Breast epithelium (tissue), 4 donors: Measurements from ENCODE around the gene DAB1. TPM values are rescaled to one million over a fixed set of nuclear protein-coding genes. Genes with fewer than 3 reads are reported as not detected.

ENCODE experiments used
- DNase-seq, 2 donors: peaks; one replicate each; pipeline ENCODE4 v3.0.0-alpha.2; 2019; ENCODE audit warnings: low spot score in 2 of 2
- H3K27ac ChIP-seq, 2 donors: fragments of 200-600 bp; sonication (generic) in 1 of 2; one replicate each; pipeline ENCODE4 v1.5.1; 2016 to 2019; ENCODE audit warnings: mild to moderate bottlenecking in 1 of 2
- H3K27me3 ChIP-seq, 2 donors: fragments of 200-600 bp; sonication (generic) in 1 of 2; one replicate each; pipeline versions ENCODE4 v1.5.1 to v1.6.0; 2017 to 2019; ENCODE audit warnings: control low read depth in 1 of 2, mild to moderate bottlenecking in 1 of 2
- H3K36me3 ChIP-seq: fragments of 200-600 bp; one replicate; pipeline ENCODE4 v1.5.1; 2019
- H3K4me1 ChIP-seq, 2 donors: fragments of 200-600 bp; sonication (generic); one replicate each; pipeline ENCODE4 v1.5.1; 2016 to 2019; ENCODE audit warnings: control low read depth in 1 of 2
- H3K4me3 ChIP-seq, 3 donors: fragments of 200-600 bp; sonication (generic); 1 replicate in 2 of 3; 2 replicates in 1 of 3; pipeline ENCODE4 v1.5.1; 2016 to 2019; ENCODE audit warnings: mild to moderate bottlenecking in 3 of 3, moderate library complexity in 2 of 3
- H3K9me3 ChIP-seq, 2 donors: fragments of 200-600 bp; sonication (generic) in 1 of 2; one replicate each; pipeline ENCODE4 v1.5.1; 2016 to 2019; ENCODE audit warnings: control low read depth in 1 of 2
- CTCF ChIP-seq, 3 donors: fragments of 450-650 bp; IDR thresholded peaks; one replicate each; pipeline ENCODE4 v1.5.1; 2016 to 2017; ENCODE audit warnings: antibody characterized with exemption in 3 of 3, mild to moderate bottlenecking in 3 of 3, moderate library complexity in 3 of 3
- POLR2A ChIP-seq: fragments of 450-650 bp; IDR thresholded peaks from one replicate; pipeline ENCODE4 v1.6.1; 2016; ENCODE audit warnings: antibody characterized with exemption, mild to moderate bottlenecking, moderate library complexity
- POLR2AphosphoS5 ChIP-seq, 3 donors: sonication (generic); formaldehyde crosslinking; IDR thresholded peaks; one replicate each; pipeline ENCODE4 v1.6.1; 2017; ENCODE audit warnings: antibody characterized with exemption in 3 of 3
- intact Hi-C: fragments of 100-400 bp; cut with DNase I; formaldehyde crosslinking; loops from one replicate; pipeline ENCODE4 v1.15.1; 2023; ENCODE audit warnings: low total_unique reads
- total RNA-seq, 3 donors: library from RNA; depleted of rRNA; stranded (reverse); fragments of >200 nt; gene quantifications; one replicate each; pipeline ENCODE4 v1.1.0, GENCODE V29; 2016

DAB1 gene
- total RNA-seq, 3 donors from 2014 or later: 0.48 to 0.66 (median 0.59) TPM

GRCh38 chr1:57131257-57131656, 292.6 kb downstream of the DAB1 start:
- no peaks in the 10 kb centered on the region for H3K9me3 ChIP-seq
- H3K27me3 ChIP-seq: no peaks in the 10 kb centered on the region
- TF ChIP-seq POLR2A (no peak), CTCF (IDR thresholded peaks at IDR 0.05) (no peak), POLR2AphosphoS5 (IDR thresholded peaks at IDR 0.05) (no peak)
- no peak for DNase-seq
- intact Hi-C loops: no loop called here
- H3K27ac ChIP-seq: no peak overlapping the region
- no peaks in the 10 kb centered on the region for H3K4me1 ChIP-seq
- no peak overlapping the region for H3K4me3 ChIP-seq
- H3K36me3 ChIP-seq: no peaks in the 10 kb centered on the region

GRCh38 chr1:57129865-57130264, 294.0 kb downstream of the DAB1 start:
- intact Hi-C loops: no loop called here
- no peak overlapping the region for H3K4me3 ChIP-seq
- H3K36me3 ChIP-seq: no peaks in the 10 kb centered on the region
- no peaks in the 10 kb centered on the region for H3K27me3 ChIP-seq
- DNase-seq: no peak
- no peak overlapping the region for H3K27ac ChIP-seq
- no peaks in the 10 kb centered on the region for H3K4me1 ChIP-seq
- TF ChIP-seq POLR2AphosphoS5 (IDR thresholded peaks at IDR 0.05) (no peak), POLR2A (no peak), CTCF (IDR thresholded peaks at IDR 0.05) (no peak)
- no peaks in the 10 kb centered on the region for H3K9me3 ChIP-seq

GRCh38 chr1:57127976-57128375, 295.9 kb downstream of the DAB1 start:
- Histone ChIP-seq H3K27me3 (no peaks in the 10 kb centered on the region), H3K9me3 (no peaks in the 10 kb centered on the region), H3K27ac (no peak overlapping the region), H3K36me3 (no peaks in the 10 kb centered on the region), H3K4me3 (no peak overlapping the region), H3K4me1 (no peaks in the 10 kb centered on the region)
- DNase-seq: no peak
- intact Hi-C loops: no loop called here
- TF ChIP-seq CTCF (IDR thresholded peaks at IDR 0.05) (no peak), POLR2A (no peak), POLR2AphosphoS5 (IDR thresholded peaks at IDR 0.05) (no peak)

GRCh38 chr1:57124768-57125446, 299.0 kb downstream of the DAB1 start:
- Histone ChIP-seq H3K4me1 (no peaks in the 10 kb centered on the region), H3K4me3 (no peak overlapping the region), H3K9me3 (no peaks in the 10 kb centered on the region), H3K27ac (no peak overlapping the region), H3K36me3 (no peaks in the 10 kb centered on the region), H3K27me3 (no peaks in the 10 kb centered on the region)
- intact Hi-C loops: no loop called here
- no peak for DNase-seq
- no peak for TF ChIP-seq CTCF (IDR thresholded peaks at IDR 0.05)
- no peak for TF ChIP-seq POLR2AphosphoS5 (IDR thresholded peaks at IDR 0.05)
- TF ChIP-seq POLR2A: no peak

GRCh38 chr1:57124170-57124569, 299.7 kb downstream of the DAB1 start:
- DNase-seq: no peak
- no peak overlapping the region for H3K27ac ChIP-seq

More at GRCh38 chr1:57124170-57124569, 299.7 kb downstream of the DAB1 start:
- intact Hi-C loops: no loop called here
- no peaks in the 10 kb centered on the region for H3K4me1 ChIP-seq
- no peaks in the 10 kb centered on the region for H3K36me3 ChIP-seq
- no peaks in the 10 kb centered on the region for H3K9me3 ChIP-seq
- TF ChIP-seq CTCF (IDR thresholded peaks at IDR 0.05) (no peak), POLR2AphosphoS5 (IDR thresholded peaks at IDR 0.05) (no peak), POLR2A (no peak)
- no peaks in the 10 kb centered on the region for H3K27me3 ChIP-seq
- H3K4me3 ChIP-seq: no peak overlapping the region
